Activated naive CD4-positive, alpha-beta T cell treated with anti-CD3 and anti-CD28 coated beads, Interleukin-2, amount 50 U/mL, for 24 hours (primary cell): Measurements from ENCODE around the gene KRT3.
"Not testable (repeated sequence)": the region's sequence is repeated elsewhere in the genome, so short reads cannot be mapped to it uniquely, and the experiment has no call there.

Experiments used
- H3K27ac Mint-ChIP-seq: one replicate; pipeline ENCODE4 v1.8.0; 2021; ENCODE audit warnings: mild to moderate bottlenecking, mixed read lengths
- H3K27me3 Mint-ChIP-seq: one replicate; pipeline ENCODE4 v1.8.0; 2021; ENCODE audit warnings: mixed read lengths
- H3K36me3 Mint-ChIP-seq: one replicate; pipeline ENCODE4 v1.8.0; 2021; ENCODE audit warnings: mixed read lengths
- H3K4me1 Mint-ChIP-seq: one replicate; pipeline ENCODE4 v1.8.0; 2021; ENCODE audit warnings: mixed read lengths
- H3K4me3 Mint-ChIP-seq: one replicate; pipeline ENCODE4 v1.8.0; 2021; ENCODE audit warnings: mild to moderate bottlenecking, mixed read lengths
- H3K9me3 Mint-ChIP-seq: one replicate; pipeline ENCODE4 v1.8.0; 2021; ENCODE audit warnings: mixed read lengths

The KRT3 gene

DNA sequence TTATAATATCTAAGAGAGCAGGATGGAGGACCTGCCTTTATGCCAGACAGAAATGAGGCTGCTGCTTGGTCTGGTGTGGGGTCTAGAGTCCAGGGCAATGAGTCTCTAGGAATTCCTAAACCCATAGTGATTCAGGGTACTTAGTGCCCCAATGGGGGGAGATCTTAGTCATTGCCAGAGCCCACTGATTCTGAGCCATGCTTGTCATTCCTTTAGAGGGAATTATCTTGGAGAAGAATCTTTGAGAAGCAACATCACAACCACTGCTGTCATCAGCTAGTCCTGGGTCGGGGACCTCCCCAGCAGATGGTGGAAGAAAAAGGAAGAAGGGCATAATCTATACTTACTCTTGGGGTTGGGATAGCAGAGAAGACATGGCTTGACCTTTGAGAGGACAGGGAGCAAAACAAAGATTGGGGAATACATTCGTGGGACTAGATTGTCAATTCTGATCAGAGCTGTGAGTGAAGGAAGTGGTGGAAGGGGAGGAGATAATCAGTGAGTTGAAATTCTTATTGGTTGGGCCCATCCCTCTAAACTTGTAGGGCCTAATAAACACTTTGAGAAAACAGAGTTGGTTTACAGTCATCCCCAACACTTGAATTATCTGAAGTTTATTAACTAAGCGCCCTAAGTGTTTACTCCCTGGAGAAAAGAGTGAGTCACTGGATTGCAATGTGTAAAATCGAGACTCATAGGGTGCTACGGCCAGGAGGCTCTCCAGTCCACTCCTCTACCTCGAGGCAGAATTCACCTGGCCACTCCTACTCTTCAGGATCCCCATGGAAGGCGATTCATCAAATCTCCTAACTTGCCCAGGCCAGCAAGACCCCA, 3.0 kb upstream of the KRT3 start:
- Mint-ChIP-seq H3K4me3 (no peak overlapping the region), H3K9me3 (no peaks in the 10 kb centered on the region), H3K27me3 (no peaks in the 10 kb centered on the region), H3K36me3 (no peaks in the 10 kb centered on the region), H3K4me1 (peaks cover 8% of the 10 kb centered on the region), H3K27ac (no peak overlapping the region)

DNA sequence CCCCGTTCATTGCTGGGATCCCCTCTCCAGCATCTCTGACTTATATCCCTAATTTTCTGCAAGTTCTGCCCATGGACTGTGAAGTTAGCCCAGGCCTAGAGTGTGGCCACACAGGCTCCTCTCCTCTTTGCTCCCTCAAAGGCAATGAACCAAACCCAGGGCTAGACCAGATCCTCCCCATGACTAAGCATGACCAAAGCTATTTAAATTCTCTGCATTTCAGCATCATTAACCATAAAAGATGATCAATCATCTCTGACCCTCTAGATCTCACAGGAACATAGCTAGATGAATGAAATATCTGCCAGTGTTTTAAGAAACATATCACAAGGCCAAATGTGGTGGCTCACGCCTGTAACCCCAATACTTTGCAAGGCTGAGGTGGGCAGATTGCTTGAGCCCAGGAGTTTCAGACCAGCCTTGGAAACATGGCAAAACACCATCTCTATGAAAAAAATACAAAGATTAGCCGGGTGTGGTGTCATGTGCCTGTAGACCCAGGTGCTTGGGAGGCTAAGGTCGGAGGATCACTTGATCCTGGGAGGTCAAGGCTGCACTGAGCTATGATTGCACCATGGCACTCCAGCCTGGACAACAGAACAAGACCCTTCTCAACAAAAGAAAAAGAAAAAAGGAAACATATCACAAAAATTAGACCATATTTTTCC, 2.2 kb upstream of the KRT3 start:
- Mint-ChIP-seq H3K36me3 (no peaks in the 10 kb centered on the region), H3K9me3 (no peaks in the 10 kb centered on the region), H3K4me3 (no peak overlapping the region), H3K27ac (no peak overlapping the region), H3K4me1 (peaks cover 8% of the 10 kb centered on the region), H3K27me3 (no peaks in the 10 kb centered on the region)

DNA sequence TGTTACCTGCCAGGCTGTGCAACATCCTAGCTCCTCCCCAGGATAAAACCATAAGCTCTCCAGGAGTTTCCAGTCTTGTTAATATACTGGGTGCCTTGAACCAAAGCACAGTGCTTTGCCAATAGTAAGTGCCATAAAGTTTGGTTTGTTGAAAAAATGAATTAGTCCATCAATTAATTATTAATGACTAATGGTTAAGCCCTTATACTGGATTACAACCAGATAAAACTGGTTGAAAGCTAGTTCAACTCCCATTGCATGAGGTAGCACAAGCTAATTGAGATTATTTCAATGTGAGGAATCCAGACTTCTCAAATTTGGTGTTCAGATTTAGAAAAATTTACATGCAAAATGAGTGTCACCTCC, 1.6 kb upstream of the KRT3 start:
- no peaks in the 10 kb centered on the region for H3K36me3 Mint-ChIP-seq
- no peaks in the 10 kb centered on the region for H3K9me3 Mint-ChIP-seq
- H3K27ac Mint-ChIP-seq: no peak overlapping the region
- no peaks in the 10 kb centered on the region for H3K27me3 Mint-ChIP-seq
- peaks cover 11% of the 10 kb centered on the region for H3K4me1 Mint-ChIP-seq
- H3K4me3 Mint-ChIP-seq: no peak overlapping the region

DNA sequence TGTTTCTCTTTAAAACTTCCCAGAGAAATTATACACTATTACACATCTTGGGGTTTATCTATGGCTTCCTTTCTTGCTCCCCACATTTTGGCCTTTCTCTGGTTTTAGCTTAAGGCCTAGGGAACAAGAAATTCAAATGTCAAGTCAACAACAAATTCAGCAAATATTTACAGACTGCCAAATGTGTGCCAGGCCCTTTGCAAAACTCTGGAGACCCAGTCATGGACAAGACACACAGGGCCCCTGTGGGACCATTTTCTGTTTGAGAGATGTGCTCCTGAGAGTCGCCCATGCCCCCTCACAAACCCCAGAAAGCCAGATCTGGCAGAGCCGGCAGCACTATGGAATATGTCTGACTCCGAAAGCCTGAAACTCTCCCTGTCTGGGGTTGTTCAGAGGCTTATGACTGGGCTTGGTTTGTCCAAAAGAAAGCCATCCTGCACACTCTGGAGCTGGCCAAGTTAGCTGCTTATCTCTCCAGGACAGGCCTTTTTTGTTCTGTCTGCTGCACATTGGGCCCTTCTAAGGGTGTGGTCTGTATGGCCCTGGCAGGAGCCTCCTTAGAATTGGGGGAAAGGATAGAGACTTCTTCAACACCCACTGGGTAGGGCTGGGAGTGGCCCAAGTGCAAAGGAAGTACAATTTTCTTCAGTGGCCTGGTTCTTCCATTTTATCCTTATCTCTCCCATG, 1.1 kb upstream of the KRT3 start:
- peaks cover 13% of the 10 kb centered on the region for H3K4me1 Mint-ChIP-seq
- H3K27me3 Mint-ChIP-seq: no peaks in the 10 kb centered on the region
- H3K36me3 Mint-ChIP-seq: no peaks in the 10 kb centered on the region
- no peak overlapping the region for H3K27ac Mint-ChIP-seq
- H3K9me3 Mint-ChIP-seq: no peaks in the 10 kb centered on the region
- no peak overlapping the region for H3K4me3 Mint-ChIP-seq

DNA sequence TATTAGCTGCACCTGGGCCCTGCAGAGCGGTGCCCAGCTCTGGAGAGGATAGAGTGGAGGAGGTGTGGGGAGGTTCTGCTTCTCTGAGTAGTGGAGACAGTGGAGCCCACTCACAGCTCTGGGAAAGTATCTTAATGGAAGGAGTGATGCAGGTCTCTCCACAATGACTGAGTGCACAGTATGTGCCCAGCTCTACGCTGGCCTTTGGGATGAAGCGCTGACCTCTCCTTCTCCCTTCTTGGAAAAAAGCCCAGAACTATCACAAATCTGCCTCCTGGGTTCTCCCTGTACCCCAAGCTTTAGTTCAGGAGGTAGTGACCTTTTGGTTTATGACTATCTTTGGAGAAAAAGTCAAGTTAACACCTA, 495 bp upstream of the KRT3 start:
- H3K27ac Mint-ChIP-seq: no peak overlapping the region
- no peaks in the 10 kb centered on the region for H3K27me3 Mint-ChIP-seq
- H3K36me3 Mint-ChIP-seq: peaks cover 2% of the 10 kb centered on the region
- H3K4me1 Mint-ChIP-seq: peaks cover 17% of the 10 kb centered on the region
- H3K4me3 Mint-ChIP-seq: no peak overlapping the region
- no peaks in the 10 kb centered on the region for H3K9me3 Mint-ChIP-seq

DNA sequence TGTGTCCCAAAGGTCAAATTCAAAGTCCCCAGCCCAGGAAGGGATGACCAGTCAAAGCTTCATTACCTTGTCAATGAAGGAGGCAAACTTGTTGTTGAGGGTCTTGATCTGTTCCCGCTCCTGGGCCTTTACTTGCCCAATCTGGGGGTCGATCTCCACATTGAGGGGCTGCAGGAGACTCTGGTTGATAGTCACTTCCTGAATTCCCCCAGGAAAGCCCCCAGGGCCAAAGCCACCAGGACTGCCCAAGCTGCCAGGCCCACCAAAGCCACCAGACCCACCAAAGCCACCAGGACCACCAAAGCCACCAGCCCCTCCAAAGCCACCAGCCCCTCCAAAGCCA, 614 bp downstream of the KRT3 start:
- H3K36me3 Mint-ChIP-seq, H3K9me3 Mint-ChIP-seq, H3K27me3 Mint-ChIP-seq, H3K27ac Mint-ChIP-seq, H3K4me3 Mint-ChIP-seq: not testable (repeated sequence)
- peaks cover 22% of the 10 kb centered on the region for H3K4me1 Mint-ChIP-seq

DNA sequence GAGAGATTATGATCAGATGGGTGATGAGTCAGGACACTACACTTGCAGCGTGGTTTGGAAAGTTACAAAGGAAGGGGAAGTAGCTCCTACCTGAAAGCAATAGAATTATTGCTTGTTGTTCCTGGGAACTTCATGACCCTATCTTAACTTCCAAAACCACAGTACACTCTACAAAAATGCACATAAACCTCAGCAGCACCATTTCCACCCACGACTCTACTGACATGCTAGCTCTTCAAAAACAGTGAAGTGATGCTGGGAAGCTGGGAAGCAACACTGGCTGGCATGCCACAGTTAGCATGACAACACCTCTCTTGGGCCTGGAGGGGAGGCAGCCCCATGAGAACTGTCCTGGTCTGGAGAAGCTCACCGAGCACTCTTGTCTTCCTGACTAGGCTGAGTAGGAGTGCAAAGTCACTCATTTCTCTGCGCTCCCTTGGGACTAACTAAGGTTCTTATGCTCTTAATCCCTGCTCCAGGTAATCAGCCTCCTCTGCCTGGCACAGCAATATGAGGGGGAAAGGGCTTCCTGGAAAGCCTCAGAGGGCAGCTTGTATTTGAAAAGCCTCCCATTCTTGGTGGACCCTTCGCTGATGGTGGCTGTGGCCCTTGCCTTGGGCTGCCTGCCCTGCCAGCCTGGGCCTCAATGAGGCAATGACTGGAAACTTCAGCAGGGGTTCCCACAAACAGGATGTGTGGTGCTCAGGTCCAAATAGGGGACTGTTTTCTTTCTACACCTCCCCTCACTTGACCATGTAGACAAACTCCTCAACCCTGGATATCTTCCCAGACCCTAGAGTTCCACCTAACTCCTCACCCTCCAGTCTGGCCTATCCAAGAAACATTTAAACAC, 1.2 kb downstream of the KRT3 start:
- no peak overlapping the region for H3K4me3 Mint-ChIP-seq
- H3K36me3 Mint-ChIP-seq: peaks cover 3% of the 10 kb centered on the region
- H3K27ac Mint-ChIP-seq: peak overlapping the region; percentile 36
- H3K9me3 Mint-ChIP-seq: no peaks in the 10 kb centered on the region
- H3K27me3 Mint-ChIP-seq: peaks cover 4% of the 10 kb centered on the region
- peaks cover 24% of the 10 kb centered on the region for H3K4me1 Mint-ChIP-seq

DNA sequence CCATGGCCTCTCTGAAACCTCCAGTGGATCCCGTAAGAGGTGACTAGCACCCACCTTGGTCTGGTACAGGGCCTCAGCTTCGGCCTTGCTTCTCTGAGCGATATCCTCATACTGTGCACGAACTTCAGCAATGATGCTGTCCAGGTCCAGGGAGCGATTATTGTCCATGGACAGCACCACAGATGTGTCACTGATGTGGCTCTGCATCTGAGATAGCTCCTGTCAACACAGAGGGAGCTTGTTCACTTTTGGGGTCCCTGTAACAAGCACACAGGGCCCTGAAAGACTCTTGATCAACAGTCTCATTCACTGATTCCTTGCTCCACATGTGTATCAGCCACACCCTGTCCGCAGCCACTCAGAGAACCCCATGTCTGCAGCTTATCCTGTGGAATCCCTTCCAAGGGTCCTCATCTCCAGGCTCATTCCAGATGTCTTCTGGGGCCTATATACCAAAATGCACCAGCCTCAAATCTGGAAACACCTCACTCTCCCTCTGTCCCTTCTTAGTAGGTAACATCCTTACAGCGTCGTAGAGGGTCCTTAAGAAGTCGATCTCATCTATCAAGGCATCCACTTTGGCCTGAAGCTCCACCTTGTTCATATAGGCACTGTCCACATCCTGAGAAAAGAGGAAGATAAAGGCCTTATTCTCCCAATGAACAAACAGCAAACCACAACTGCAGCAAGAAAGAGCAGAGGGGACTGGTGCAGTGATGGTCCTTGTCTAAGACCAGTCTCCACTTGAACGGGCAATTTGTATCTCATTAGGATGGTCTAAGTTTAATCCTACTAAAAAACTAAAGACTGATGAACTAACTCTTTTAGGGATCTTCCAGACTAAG, 3.5 kb downstream of the KRT3 start:
- Mint-ChIP-seq H3K27me3 (peaks cover 15% of the 10 kb centered on the region), H3K4me1 (peaks cover 32% of the 10 kb centered on the region), H3K36me3 (peaks cover 3% of the 10 kb centered on the region), H3K4me3 (no peak overlapping the region), H3K27ac (no peak overlapping the region), H3K9me3 (no peaks in the 10 kb centered on the region)

DNA sequence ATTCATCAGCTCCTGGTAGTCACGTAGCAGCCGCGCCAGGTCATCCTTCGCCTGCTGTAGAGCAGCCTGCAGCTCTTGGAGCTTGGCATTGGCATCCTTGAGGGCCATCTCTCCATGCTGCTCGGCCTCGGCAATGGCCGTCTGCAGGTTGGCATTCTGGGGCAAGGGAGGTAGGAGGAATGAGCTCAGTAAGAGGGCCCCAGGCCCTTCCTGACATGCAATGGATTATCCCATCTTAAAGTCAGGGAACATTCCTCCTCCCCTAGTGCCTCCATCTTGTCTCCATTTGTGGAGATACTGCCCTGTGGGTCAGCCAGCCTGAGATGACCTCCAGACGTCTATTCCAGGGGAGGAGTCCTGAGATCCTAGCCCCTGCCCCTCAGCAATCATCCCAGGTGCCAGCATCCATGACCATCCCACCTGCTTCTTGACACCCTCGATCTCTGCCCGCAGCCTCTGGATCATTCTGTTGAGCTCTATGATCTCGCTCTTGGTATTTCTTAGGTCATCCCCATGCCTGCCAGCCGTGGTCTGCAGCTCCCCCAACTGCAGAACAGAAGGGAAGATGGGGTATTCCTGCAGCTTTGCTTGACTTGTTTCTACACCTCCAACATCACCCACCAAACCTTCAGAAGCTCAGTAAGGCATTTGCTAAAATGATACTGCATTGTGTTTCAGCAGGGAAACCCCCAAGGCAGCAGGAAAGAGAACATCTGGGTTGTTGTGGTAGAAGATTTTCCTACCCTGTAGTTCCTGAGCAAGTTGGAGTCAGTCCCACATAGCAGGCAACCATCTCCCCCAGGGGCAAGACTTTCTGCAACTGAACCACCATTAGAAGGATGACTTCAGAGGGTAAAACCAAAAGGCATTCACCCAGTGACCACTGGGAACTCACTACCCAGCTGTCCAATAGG, 4.4 kb downstream of the KRT3 start:
- Mint-ChIP-seq H3K9me3 (no peaks in the 10 kb centered on the region), H3K4me3 (no peak overlapping the region), H3K4me1 (peaks cover 32% of the 10 kb centered on the region), H3K27me3 (peaks cover 15% of the 10 kb centered on the region), H3K36me3 (peaks cover 3% of the 10 kb centered on the region), H3K27ac (peak overlapping the region; percentile 39)

DNA sequence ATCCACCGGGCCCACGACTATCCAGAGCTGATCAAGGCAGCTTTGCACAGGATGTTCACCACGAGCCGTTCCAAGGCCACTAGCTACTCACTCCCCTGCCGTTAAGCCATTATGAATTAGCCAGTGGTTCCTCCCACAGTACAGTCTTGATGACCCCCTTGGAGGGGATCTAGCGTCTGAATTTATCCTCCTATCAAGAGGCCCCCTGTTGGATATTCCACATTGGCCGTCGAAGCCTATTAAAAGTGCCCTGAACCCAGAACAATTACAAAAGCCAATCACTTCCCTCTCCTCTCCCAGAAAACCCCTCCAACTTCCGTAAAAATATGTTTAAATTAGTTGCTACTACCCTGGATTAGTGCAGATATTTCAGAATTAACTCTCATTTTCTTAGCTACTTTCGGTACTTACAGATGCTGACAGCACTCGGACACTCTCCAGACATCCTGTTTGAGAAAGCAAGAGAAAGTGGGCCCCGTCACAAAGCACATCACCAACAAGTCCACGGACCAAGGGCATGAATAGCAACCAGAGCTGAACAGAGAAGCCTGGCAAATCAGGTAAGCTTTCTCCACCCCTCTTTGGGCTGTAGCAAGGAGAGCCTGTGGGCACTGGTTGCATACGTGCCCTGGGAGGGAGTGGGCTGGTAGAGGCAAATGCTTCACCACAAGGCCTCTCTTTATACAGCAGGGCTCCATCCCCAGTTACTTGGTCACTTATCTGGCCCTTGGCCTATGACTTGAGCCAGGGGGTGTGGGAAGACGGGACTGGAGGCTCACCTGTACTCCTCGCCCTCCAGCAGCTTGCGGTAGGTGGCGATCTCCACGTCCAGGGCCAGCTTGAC, 5.3 kb downstream of the KRT3 start:
- no peak overlapping the region for H3K27ac Mint-ChIP-seq

DNA sequence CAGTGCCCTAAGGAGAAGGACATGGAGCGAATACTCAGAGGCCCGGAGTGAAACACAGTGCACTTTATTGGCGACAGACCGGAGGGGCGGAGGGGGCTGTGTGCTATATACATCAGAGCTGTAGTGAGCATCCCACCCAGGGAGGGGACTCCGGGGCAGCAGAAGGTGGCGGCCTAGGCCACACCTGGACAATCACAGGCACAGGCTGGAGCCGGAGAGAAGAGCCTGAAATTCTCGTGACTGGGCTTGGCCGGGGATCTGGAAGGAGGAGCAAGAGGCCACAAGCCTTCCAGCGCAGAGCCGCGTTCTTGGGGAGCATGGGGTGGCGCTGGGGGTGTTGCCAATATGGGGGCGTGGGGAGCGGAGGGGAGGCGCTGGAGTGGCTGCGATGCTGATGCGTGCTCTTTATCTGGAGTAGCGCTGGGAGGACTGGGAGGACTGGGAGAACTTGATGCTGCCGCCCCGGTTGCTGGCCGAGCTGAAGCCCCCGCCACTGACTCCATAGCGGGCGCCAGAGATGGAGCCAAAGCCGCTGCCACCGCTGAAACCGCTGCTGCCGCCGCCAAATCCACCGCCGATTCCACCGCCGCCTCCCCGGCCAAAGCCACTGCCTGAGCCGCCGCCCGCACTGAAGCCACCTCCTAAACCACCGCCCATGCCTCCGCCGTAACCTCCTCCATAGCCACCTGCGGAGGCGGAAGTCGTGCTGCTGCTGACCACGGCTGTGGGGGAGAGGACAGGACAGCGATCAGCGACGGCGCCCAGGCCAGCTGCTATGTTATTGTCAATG, 6.1 kb downstream of the KRT3 start:
- peaks cover 32% of the 10 kb centered on the region for H3K4me1 Mint-ChIP-seq
- H3K9me3 Mint-ChIP-seq: peaks cover 5% of the 10 kb centered on the region
- H3K27me3 Mint-ChIP-seq: peaks cover 15% of the 10 kb centered on the region
- H3K36me3 Mint-ChIP-seq: peaks cover 3% of the 10 kb centered on the region
- H3K4me3 Mint-ChIP-seq: no peak overlapping the region
- no peak overlapping the region for H3K27ac Mint-ChIP-seq

More for the DNA sequence above, 5.3 kb downstream of the KRT3 start:
- Mint-ChIP-seq H3K4me1 (peaks cover 32% of the 10 kb centered on the region), H3K4me3 (peak overlapping the region; percentile 8), H3K9me3 (peaks cover 3% of the 10 kb centered on the region), H3K27me3 (peaks cover 15% of the 10 kb centered on the region), H3K36me3 (peaks cover 3% of the 10 kb centered on the region)

DNA sequence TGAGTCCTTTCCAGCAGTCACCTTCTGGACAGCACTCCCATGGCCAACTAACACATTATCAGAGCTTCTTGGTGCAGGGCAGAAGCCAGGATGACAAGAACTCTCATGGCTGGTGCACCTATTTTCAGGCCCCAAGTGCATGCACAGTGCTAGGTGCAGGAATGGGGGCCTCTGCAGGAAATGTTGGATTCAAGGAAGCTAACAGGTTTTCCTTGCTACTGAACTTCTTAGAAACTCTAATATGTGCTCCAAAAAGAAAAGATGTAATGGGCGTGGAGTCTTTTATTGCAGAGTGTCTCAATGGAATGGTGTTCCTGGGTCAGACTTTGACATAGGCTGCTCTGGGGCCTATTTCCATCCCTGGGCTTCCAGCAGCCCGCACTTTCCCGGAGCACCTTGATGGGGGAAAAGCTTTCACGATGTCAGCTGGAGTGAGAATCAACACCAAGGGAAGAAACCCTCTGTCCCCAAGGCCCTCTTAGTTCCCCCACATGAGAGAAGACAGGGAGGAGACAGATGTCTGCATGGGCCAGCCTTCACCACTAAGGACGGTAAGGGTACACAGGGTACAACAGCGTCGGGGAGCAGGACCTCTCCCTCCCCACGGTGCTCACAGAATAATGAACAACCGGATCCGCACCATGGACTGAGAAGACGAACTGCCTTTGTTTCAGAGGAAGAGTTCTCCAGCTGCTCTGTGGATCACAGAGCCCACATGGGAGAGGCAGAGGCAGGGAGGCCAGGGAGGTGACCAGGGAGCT, 6.9 kb downstream of the KRT3 start:
- peaks cover 25% of the 10 kb centered on the region for H3K4me1 Mint-ChIP-seq
- H3K27ac Mint-ChIP-seq: peak overlapping the region; percentile 27
- H3K4me3 Mint-ChIP-seq: peak overlapping the region; percentile 51
- H3K9me3 Mint-ChIP-seq: peaks cover 5% of the 10 kb centered on the region
- H3K36me3 Mint-ChIP-seq: peaks cover 3% of the 10 kb centered on the region
- H3K27me3 Mint-ChIP-seq: peaks cover 15% of the 10 kb centered on the region
